ELR (cell line): Measurements from ENCODE around the gene STAB1.
A peak's percentile ranks its signal among the peaks of the same experiment; 100 is the strongest.

Experiments used
- DNase-seq: peaks from one replicate; pipeline ENCODE4 v3.0.0-alpha.2; 2015; ENCODE audit warnings: low read depth

STAB1 gene

DNA sequence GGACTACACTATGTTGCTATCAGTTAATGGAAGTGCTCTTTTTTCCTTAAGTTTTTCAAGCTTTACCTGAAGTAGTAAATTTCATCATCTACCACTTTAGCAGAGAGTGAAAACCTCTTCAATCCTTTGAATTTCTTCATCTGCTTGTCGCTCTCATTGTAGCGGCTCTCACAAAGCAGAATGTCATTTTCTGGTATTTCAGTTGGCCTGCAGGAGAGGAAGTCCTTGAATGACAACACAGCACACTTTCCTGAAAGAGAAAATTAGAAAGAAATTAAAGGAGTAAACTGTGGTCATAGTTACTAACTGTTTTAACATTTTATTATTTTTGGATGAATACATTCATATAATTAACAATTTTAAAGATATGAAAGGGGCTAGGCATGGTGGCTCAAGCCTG is 68.8 kb downstream of the STAB1 start:
- DNase-seq, result no peak

DNA sequence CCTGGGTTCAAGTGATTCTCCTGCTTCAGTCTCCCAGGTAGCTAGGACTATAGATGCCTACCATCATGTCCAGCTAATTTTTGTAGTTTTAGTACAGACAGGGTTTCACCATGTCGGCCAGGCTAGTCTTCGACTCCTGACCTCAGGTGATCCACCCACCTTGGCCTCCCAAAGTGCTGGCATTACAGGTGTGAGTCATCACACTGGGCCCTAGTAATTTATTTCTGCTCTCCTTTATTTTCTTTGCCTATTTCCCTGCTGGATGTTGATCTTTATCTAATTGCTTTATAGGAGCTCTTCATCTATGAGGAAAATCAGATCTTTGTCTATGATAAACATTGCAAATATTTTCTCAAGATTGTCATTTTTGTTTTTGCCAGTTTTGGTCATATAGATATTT is 72.9 kb downstream of the STAB1 start:
- no peak for DNase-seq

DNA sequence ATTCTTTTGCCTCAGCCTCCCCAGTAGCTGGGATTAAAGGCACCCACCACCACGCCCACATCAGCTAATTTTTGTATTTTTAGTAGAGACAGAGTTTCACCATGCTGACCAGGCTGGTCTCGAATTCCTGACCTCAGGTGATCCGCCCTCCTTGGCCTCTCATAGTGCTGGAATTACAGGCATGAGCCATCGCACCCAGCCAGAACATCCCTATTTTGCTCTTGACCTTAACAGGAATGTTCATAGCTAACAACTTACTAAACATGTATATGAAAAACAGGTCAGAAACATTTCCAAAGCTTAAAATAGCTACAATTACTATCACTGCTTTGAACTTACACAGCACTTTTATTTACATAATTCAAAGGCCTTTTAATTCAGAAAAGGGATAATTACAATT is 74.9 kb downstream of the STAB1 start:
- DNase-seq, result peak; percentile 28

- no peak for DNase-seq
Measured at GRCh38 chr3:52572221-52572620, 77.1 kb downstream of the STAB1 start.
